HG02763 (cell line): Measurements from ENCODE around the gene HMGA1.
"Not testable (repeated sequence)": the region's sequence is repeated elsewhere in the genome, so short reads cannot be mapped to it uniquely, and the experiment has no call there.

Source experiments
- ATAC-seq: cut with Tn5 transposase; IDR thresholded peaks from one replicate; pipeline ENCODE4 v1.9.1; 2021; ENCODE audit warnings: mild to moderate bottlenecking, moderate library complexity; ENCODE audit not compliant: unreplicated experiment

The HMGA1 gene

GRCh38 chr6:34259529-34260069 lies 22.9 kb downstream of the HMGA1 start:
- no peak for ATAC-seq

GRCh38 chr6:34260576-34261267 lies 24.0 kb downstream of the HMGA1 start:
- ATAC-seq, result no peak

- ATAC-seq, result not testable (repeated sequence)
Measured at GRCh38 chr6:34263484-34263883, 26.8 kb downstream of the HMGA1 start.

GRCh38 chr6:34267746-34268145 lies 31.1 kb downstream of the HMGA1 start:
- no peak for ATAC-seq

- ATAC-seq, result not testable (repeated sequence)
Measured at GRCh38 chr6:34269132-34269531, 32.5 kb downstream of the HMGA1 start.

GRCh38 chr6:34269658-34270341 lies 33.1 kb downstream of the HMGA1 start:
- not testable (repeated sequence) for ATAC-seq

GRCh38 chr6:34272013-34272926 lies 35.6 kb downstream of the HMGA1 start:
- no peak for ATAC-seq

GRCh38 chr6:34273242-34273805 lies 36.7 kb downstream of the HMGA1 start:
- no peak for ATAC-seq

GRCh38 chr6:34274129-34274528 lies 37.5 kb downstream of the HMGA1 start:
- no peak for ATAC-seq

GRCh38 chr6:34275128-34275804 lies 38.6 kb downstream of the HMGA1 start:
- no peak for ATAC-seq

GRCh38 chr6:34276191-34276590 lies 39.5 kb downstream of the HMGA1 start:
- ATAC-seq, result no peak

- no peak for ATAC-seq
Measured at GRCh38 chr6:34276881-34277762, 40.4 kb downstream of the HMGA1 start.

- no peak for ATAC-seq
Measured at GRCh38 chr6:34277763-34278112, 41.1 kb downstream of the HMGA1 start.

- ATAC-seq, result no peak
Measured at GRCh38 chr6:34278833-34279232, 42.2 kb downstream of the HMGA1 start.

GRCh38 chr6:34280216-34280615 lies 43.5 kb downstream of the HMGA1 start:
- no peak for ATAC-seq

GRCh38 chr6:34281702-34282334 lies 45.1 kb downstream of the HMGA1 start:
- ATAC-seq, result no peak

- ATAC-seq, result no peak
Measured at GRCh38 chr6:34284563-34285447, 48.1 kb downstream of the HMGA1 start.
